ENCODE data around the gene RNF167. TPM values are rescaled to one million over a fixed set of nuclear protein-coding genes. Genes with fewer than 3 reads are reported as not detected.

Gene RNF167
- total RNA-seq, 1 donor from 2014 or later = 44.1 TPM

GRCh38 chr17:4959261-4959965 is 19.3 kb downstream of the RNF167 start:
- peaks cover 1% of the 10 kb centered on the region for H3K36me3 ChIP-seq (ENCODE audit: control insufficient read depth, insufficient read depth, low read length)
- no peaks in the 10 kb centered on the region for H3K27me3 ChIP-seq (ENCODE audit: control insufficient read depth, insufficient read depth, low read length)
- no peak for DNase-seq (ENCODE audit: low read depth)
- H3K4me3 ChIP-seq (ENCODE audit: low read depth, low read length) = no peak overlapping the region
- TF ChIP-seq, protein P1, sequence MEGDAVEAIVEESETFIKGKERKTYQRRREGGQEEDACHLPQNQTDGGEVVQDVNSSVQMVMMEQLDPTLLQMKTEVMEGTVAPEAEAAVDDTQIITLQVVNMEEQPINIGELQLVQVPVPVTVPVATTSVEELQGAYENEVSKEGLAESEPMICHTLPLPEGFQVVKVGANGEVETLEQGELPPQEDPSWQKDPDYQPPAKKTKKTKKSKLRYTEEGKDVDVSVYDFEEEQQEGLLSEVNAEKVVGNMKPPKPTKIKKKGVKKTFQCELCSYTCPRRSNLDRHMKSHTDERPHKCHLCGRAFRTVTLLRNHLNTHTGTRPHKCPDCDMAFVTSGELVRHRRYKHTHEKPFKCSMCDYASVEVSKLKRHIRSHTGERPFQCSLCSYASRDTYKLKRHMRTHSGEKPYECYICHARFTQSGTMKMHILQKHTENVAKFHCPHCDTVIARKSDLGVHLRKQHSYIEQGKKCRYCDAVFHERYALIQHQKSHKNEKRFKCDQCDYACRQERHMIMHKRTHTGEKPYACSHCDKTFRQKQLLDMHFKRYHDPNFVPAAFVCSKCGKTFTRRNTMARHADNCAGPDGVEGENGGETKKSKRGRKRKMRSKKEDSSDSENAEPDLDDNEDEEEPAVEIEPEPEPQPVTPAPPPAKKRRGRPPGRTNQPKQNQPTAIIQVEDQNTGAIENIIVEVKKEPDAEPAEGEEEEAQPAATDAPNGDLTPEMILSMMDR (IDR thresholded peaks at IDR 0.05; ENCODE audit: insufficient read depth, low read length, poor library complexity, severe bottlenecking) = no peak

DNA sequence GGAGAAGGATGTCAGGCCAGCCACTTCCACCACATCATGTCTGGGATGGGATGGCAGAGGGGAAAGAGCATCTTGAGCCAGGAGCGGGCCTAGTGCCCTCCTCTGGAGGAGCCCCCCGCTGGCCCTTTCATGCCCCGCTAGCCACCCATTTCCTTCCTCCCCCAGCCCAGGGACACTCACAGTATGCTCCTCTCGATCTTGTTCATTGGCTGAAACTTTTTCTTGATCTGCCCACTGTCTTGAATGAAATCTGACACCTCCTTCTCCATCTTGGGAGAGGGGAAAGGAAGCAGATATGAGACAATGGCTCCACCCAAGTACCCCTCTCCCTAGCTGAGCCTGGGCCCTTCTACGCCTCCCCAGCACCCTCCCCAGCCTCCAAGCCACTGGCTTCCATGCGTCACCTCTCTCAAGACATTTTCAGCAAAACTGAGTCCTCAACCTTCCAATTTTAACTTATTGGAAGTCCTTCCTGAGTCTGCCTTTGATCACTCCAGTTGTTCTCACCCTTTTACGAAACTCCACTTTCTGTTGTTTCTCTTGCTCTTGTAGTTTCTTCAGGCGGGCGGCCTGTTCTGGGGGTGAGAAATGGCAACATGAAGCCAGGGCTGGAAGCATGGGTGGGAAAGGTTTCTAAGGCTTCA is 20.3 kb downstream of the RNF167 start:
- Histone ChIP-seq H3K4me3 (ENCODE audit: low read depth, low read length) (no peak overlapping the region), H3K27me3 (ENCODE audit: control insufficient read depth, insufficient read depth, low read length) (no peaks in the 10 kb centered on the region), H3K36me3 (ENCODE audit: control insufficient read depth, insufficient read depth, low read length) (peaks cover 1% of the 10 kb centered on the region)
- TF ChIP-seq, protein P1 (IDR thresholded peaks at IDR 0.05; ENCODE audit: insufficient read depth, low read length, poor library complexity, severe bottlenecking) = no peak
- DNase-seq (ENCODE audit: low read depth) = no peak

DNA sequence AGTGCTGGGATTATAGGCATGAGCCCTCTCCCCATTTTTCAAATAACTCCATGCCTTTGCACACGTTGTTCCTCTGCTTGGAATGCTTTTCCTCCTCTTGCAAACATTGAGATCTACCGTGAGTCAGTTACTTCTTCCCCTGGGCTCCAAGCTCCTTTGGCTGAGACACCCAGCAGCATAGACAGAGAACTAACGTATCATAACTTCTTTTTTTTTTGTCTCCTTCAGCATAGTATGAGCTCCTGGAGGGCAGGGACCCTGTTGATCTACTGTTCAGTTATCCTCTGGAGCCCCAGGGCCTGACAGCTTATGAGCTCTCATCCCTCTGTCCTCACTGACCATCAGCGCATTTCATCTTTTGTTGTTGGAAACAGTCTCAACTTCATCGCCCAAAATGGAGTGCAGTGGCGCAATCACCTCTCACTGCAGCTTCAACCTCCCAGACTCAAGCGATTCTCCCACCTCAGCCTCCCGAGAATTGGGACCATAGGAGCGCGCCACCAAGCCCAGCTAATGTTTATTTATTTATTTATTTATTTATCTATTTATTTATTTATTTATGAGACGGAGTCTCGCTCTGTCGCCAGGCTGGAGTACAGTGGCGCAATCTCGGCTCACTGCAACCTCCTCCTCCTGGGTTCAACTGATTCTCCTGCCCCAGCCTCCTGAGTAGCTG is 25.4 kb downstream of the RNF167 start:
- H3K36me3 ChIP-seq (ENCODE audit: control insufficient read depth, insufficient read depth, low read length) = no peaks in the 10 kb centered on the region
- no peak for DNase-seq (ENCODE audit: low read depth)
- H3K27me3 ChIP-seq (ENCODE audit: control insufficient read depth, insufficient read depth, low read length) = no peaks in the 10 kb centered on the region
- no peak overlapping the region for H3K4me3 ChIP-seq (ENCODE audit: low read depth, low read length)
- TF ChIP-seq, protein P1 (IDR thresholded peaks at IDR 0.05; ENCODE audit: insufficient read depth, low read length, poor library complexity, severe bottlenecking) = no peak

DNA sequence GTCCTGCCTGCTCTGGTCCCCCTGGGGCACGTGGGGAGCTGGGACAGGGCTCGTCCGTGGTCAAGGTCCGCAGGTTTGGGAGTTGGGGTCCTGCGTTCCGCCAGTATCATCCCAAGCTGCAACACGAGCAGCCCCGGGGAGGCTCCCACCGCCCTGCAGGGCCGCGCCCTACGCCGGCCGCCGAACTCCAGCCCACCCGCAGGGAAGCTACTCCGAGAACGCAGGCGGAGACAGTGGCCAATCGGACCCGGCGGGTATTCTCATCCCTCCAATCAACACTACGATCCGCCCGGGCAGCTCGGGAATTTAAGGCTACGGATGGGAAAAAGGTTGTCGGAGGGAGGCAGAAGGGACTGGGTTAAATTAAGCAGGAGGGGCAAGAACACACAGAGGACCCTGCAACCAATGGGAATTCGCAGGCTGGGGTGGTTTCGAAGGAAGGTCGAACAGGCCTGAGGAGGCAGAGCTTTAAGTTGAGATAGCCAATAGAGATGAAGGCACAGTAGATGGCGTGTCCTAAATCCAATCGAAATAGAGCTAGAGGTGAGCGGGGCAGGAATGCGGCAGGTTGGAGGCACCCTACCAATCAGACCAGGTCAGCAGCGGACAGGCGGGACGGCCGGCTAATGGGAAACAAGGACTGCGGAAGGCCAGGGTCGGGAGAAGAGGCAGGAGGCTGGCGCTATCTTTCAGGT is 26.9 kb downstream of the RNF167 start:
- H3K4me3 ChIP-seq (ENCODE audit: low read depth, low read length) = peak overlapping the region; percentile 63
- no peaks in the 10 kb centered on the region for H3K36me3 ChIP-seq (ENCODE audit: control insufficient read depth, insufficient read depth, low read length)
- no peaks in the 10 kb centered on the region for H3K27me3 ChIP-seq (ENCODE audit: control insufficient read depth, insufficient read depth, low read length)
- DNase-seq (ENCODE audit: low read depth) = peak; percentile 97
- TF ChIP-seq, protein P1 (IDR thresholded peaks at IDR 0.05; ENCODE audit: insufficient read depth, low read length, poor library complexity, severe bottlenecking) = no peak

DNA sequence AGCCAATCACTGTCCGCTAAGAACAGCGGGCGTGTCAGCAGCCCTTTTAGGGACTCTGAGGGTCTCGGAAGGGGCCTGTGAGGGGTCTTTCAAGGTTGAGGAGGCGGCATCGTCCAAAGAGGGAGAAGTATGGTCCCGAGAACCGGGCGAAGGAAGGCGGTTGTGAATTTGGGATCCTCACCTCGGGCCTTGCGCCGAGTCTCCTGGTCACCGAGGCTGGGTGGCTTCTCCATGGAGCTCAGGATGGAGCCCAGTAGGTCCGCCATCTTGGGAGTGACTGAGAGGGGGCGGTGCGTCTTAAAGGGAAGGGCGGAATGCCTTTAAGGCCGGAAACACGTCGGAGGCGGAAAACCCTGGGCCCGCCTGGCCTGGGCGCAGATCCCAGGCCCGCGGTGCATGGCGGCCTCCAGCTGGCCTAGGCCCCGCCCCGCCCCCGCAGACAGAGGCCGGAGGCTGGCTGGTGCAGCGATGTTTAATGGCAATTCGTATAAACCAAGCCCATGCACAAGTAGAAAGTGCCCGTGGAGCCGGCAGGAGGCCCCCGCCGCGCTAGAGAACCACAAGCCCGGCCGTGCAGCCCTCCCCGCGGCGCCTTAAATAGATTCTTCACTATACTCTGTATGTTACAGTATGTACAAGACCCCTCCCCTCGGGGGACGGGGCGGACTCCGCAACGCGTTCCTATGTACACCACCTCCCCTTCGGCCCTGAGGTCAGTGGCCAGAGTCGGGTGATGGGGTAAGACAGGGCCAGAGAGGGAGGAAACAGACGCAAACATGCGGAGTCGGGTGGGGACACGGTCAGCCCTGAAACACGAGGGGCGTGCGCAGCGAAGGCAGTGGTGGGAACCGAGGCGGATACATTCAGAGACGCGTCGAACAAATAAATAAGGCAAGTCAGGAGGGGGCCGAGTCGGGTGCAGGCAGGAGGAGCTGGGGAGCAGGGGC is 27.7 kb downstream of the RNF167 start, which contains the start of gene SPAG7:
Gene SPAG7 (minus strand): TSS at position 279 of the 947 bp plus-strand sequence. CDS start 13 bp downstream, at position 266.
- no peak for DNase-seq (ENCODE audit: low read depth)
- TF ChIP-seq, protein P1 (IDR thresholded peaks at IDR 0.05; ENCODE audit: insufficient read depth, low read length, poor library complexity, severe bottlenecking) = no peak
- H3K4me3 ChIP-seq (ENCODE audit: low read depth, low read length) = peak within 1 kb of the TSS; percentile 63
- no peaks in the 10 kb centered on the region for H3K27me3 ChIP-seq (ENCODE audit: control insufficient read depth, insufficient read depth, low read length)
- no peaks in the 10 kb centered on the region for H3K36me3 ChIP-seq (ENCODE audit: control insufficient read depth, insufficient read depth, low read length)

All from kidney epithelial cell (primary cell).